AG09309 (cell line): Measurements from ENCODE around the gene DIAPH3.

Experiments used
- DNase-seq: peaks from one replicate; pipeline ENCODE4 v3.0.0-alpha.2; 2010; ENCODE audit warnings: low read depth
- H3K4me3 ChIP-seq: 2 replicates; pipeline ENCODE4 v1.5.1; 2011; ENCODE audit warnings: mild to moderate bottlenecking, low read depth, low read length, moderate library complexity; ENCODE audit not compliant: control insufficient read depth
- TF ChIP-seq, protein P1 (sequence below): IDR thresholded peaks from 2 replicates; pipeline ENCODE4 v1.5.1; 2011; ENCODE audit warnings: mild to moderate bottlenecking, low read depth, low read length, inconsistent platforms; ENCODE audit not compliant: insufficient read depth, control insufficient read depth; ENCODE audit errors: missing control alignments

The DIAPH3 gene

DNA sequence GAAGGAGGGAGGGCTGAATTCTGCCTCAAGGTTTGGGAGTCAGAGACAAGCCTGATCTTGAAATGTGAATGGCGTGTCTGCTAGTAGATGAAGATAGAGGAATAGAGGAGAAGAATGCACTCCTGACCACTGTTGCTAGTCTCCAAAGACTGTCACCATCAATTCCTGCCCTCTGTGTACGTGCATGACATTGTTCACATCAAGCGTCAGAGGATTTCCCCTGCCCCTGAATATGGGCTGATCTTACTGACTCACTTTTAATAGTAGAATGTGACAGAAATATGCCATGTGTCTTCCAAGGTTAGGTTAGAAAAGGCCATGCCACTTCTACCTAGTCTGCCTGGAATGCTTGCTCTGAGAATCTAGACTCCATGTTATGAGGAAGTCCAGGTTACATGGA is 538.6 kb downstream of the DIAPH3 start:
- TF ChIP-seq, protein P1, sequence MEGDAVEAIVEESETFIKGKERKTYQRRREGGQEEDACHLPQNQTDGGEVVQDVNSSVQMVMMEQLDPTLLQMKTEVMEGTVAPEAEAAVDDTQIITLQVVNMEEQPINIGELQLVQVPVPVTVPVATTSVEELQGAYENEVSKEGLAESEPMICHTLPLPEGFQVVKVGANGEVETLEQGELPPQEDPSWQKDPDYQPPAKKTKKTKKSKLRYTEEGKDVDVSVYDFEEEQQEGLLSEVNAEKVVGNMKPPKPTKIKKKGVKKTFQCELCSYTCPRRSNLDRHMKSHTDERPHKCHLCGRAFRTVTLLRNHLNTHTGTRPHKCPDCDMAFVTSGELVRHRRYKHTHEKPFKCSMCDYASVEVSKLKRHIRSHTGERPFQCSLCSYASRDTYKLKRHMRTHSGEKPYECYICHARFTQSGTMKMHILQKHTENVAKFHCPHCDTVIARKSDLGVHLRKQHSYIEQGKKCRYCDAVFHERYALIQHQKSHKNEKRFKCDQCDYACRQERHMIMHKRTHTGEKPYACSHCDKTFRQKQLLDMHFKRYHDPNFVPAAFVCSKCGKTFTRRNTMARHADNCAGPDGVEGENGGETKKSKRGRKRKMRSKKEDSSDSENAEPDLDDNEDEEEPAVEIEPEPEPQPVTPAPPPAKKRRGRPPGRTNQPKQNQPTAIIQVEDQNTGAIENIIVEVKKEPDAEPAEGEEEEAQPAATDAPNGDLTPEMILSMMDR = no peak
- H3K4me3 ChIP-seq = no peak overlapping the region
- DNase-seq = no peak

- H3K4me3 ChIP-seq = no peak overlapping the region
- TF ChIP-seq, protein P1 = no peak
- DNase-seq = no peak
Measured at GRCh38 chr13:59623206-59623915, 540.4 kb downstream of the DIAPH3 start.

- TF ChIP-seq, protein P1 = no peak
- DNase-seq = no peak
- no peak overlapping the region for H3K4me3 ChIP-seq
Measured at GRCh38 chr13:59621773-59622172, 542.0 kb downstream of the DIAPH3 start.
